ENCODE data around the gene LRPAP1. TPM values are rescaled to one million over a fixed set of nuclear protein-coding genes. Genes with fewer than 3 reads are reported as not detected.

LRPAP1 gene
- polyA plus RNA-seq, 1 donor (not counting 4 experiments of a cell fraction or from before 2014, with no cell fraction given) = 121 TPM

- dilution Hi-C loops (cut with MboI; ENCODE audit: extremely low pct_ligation_motif_present, low sequenced_read_pairs) = no loop called here
- Histone ChIP-seq H3K9me1 (ENCODE audit: control insufficient read depth, extremely low read depth, insufficient read depth, low read length) (no peaks in the 10 kb centered on the region), H3K9me3 (ENCODE audit: control insufficient read depth, low read depth, low read length) (no peaks in the 10 kb centered on the region), H3K4me1 (ENCODE audit: control insufficient read depth, extremely low read depth, insufficient read depth, low read length) (no peaks in the 10 kb centered on the region), H3K36me3 (ENCODE audit: control insufficient read depth in 2 of 2, extremely low read depth in 1 of 2, insufficient read depth in 2 of 2, low read length in 2 of 2) (no peaks in the 10 kb centered on the region), H3K27me3 (ENCODE audit: control insufficient read depth, extremely low read depth, insufficient read depth, low read length) (peaks cover 63% of the 10 kb centered on the region), H3K4me3 (ENCODE audit: control insufficient read depth in 2 of 3, extremely low read depth in 1 of 3, insufficient read depth in 2 of 3, low read depth in 1 of 3, low read length in 3 of 3) (no peak overlapping the region), H3K27ac (ENCODE audit: control insufficient read depth, insufficient read depth, low read length) (no peak overlapping the region), H4K20me1 (ENCODE audit: control insufficient read depth, extremely low read depth, insufficient read depth, low read length) (no peaks in the 10 kb centered on the region), H3K79me2 (ENCODE audit: control insufficient read depth, insufficient read depth, low read length) (no peaks in the 10 kb centered on the region), H3K4me2 (ENCODE audit: control insufficient read depth, extremely low read depth, insufficient read depth, low read depth, low read length) (no peak overlapping the region), H3K9ac (ENCODE audit: control insufficient read depth, extremely low read depth, insufficient read depth, low read length) (no peak overlapping the region), H2AFZ (ENCODE audit: control insufficient read depth, low read length) (no peak overlapping the region)
- FAIRE-seq (no peak), DNase-seq (ENCODE audit: low read depth, low spot score) (no peak)
- TF ChIP-seq EZH2 (IDR thresholded peaks at IDR 0.05; ENCODE audit: low read length) (no peak), CTCF (optimal IDR thresholded peaks at IDR 0.05 in 1 of 3, IDR thresholded peaks at IDR 0.05 in 1 of 3, conservative IDR thresholded peaks at IDR 0.05 in 1 of 3; ENCODE audit: extremely low read depth in 1 of 3, insufficient read depth in 2 of 3, low read length in 3 of 3) (no peak)
Observed at GRCh38 chr4:3478446-3479357, 53.5 kb downstream of the LRPAP1 start.

GRCh38 chr4:3477750-3478430, 54.3 kb downstream of the LRPAP1 start:
- Histone ChIP-seq H3K9ac (ENCODE audit: control insufficient read depth, extremely low read depth, insufficient read depth, low read length) (no peak overlapping the region), H3K9me1 (ENCODE audit: control insufficient read depth, extremely low read depth, insufficient read depth, low read length) (no peaks in the 10 kb centered on the region), H3K36me3 (ENCODE audit: control insufficient read depth in 2 of 2, extremely low read depth in 1 of 2, insufficient read depth in 2 of 2, low read length in 2 of 2) (no peaks in the 10 kb centered on the region), H3K9me3 (ENCODE audit: control insufficient read depth, low read depth, low read length) (no peaks in the 10 kb centered on the region), H3K27ac (ENCODE audit: control insufficient read depth, insufficient read depth, low read length) (no peak overlapping the region), H3K27me3 (ENCODE audit: control insufficient read depth, extremely low read depth, insufficient read depth, low read length) (peaks cover 66% of the 10 kb centered on the region), H3K4me2 (ENCODE audit: control insufficient read depth, extremely low read depth, insufficient read depth, low read depth, low read length) (no peak overlapping the region), H2AFZ (ENCODE audit: control insufficient read depth, low read length) (no peak overlapping the region), H3K4me3 (ENCODE audit: control insufficient read depth in 2 of 3, extremely low read depth in 1 of 3, insufficient read depth in 2 of 3, low read depth in 1 of 3, low read length in 3 of 3) (no peak overlapping the region), H3K79me2 (ENCODE audit: control insufficient read depth, insufficient read depth, low read length) (no peaks in the 10 kb centered on the region), H4K20me1 (ENCODE audit: control insufficient read depth, extremely low read depth, insufficient read depth, low read length) (no peaks in the 10 kb centered on the region), H3K4me1 (ENCODE audit: control insufficient read depth, extremely low read depth, insufficient read depth, low read length) (no peaks in the 10 kb centered on the region)
- dilution Hi-C loops (cut with MboI; ENCODE audit: extremely low pct_ligation_motif_present, low sequenced_read_pairs) = no loop called here
- FAIRE-seq = no peak
- no peak for DNase-seq (ENCODE audit: low read depth, low spot score)
- no peak for TF ChIP-seq EZH2 (IDR thresholded peaks at IDR 0.05; ENCODE audit: low read length)
- no peak for TF ChIP-seq CTCF (optimal IDR thresholded peaks at IDR 0.05 in 1 of 3, IDR thresholded peaks at IDR 0.05 in 1 of 3, conservative IDR thresholded peaks at IDR 0.05 in 1 of 3; ENCODE audit: extremely low read depth in 1 of 3, insufficient read depth in 2 of 3, low read length in 3 of 3)

All from keratinocyte (primary cell).